Natural killer cell (primary cell): Measurements from ENCODE around the gene SEMA5A. TPM values are rescaled to one million over a fixed set of nuclear protein-coding genes. Genes with fewer than 3 reads are reported as not detected.

Experiments
- ATAC-seq, 3 donors: fragments of 150-1000 bp in 2 of 3; fragments of 200-7000 bp in 1 of 3; cut with Tn5 transposase; 1 replicate in 1 of 3; 2 replicates in 2 of 3; pipeline ENCODE4 v1.10.0; 2021; ENCODE audit warnings: mild to moderate bottlenecking in 2 of 3, moderate library complexity in 2 of 3
- DNase-seq, 2 donors: peaks; one replicate each; pipeline versions ENCODE4 v3.0.0 to v3.0.0-alpha.2; 2013 to 2021; ENCODE audit warnings: mixed read lengths in 1 of 2
- H3K27ac ChIP-seq: one replicate; pipeline ENCODE4 v1.5.1; 2013; ENCODE audit warnings: mild to moderate bottlenecking, low read length
- H3K27me3 ChIP-seq: one replicate; pipeline ENCODE4 v1.6.1; 2013; ENCODE audit warnings: low read length; ENCODE audit not compliant: control insufficient read depth, insufficient read depth
- H3K36me3 ChIP-seq: one replicate; pipeline ENCODE4 v1.6.1; 2013; ENCODE audit warnings: low read length; ENCODE audit not compliant: control insufficient read depth, insufficient read depth
- H3K4me1 ChIP-seq: one replicate; pipeline ENCODE4 v1.6.1; 2013; ENCODE audit warnings: low read length; ENCODE audit not compliant: control insufficient read depth, insufficient read depth
- H3K4me3 ChIP-seq: one replicate; pipeline ENCODE4 v1.5.1; 2013; ENCODE audit warnings: low read length
- H3K9me3 ChIP-seq: one replicate; pipeline ENCODE4 v1.6.1; 2013; ENCODE audit warnings: low read length; ENCODE audit not compliant: control insufficient read depth, insufficient read depth
- H3K27ac Mint-ChIP-seq, 2 donors: one replicate each; pipeline ENCODE4 v1.8.0; 2022; ENCODE audit warnings: mild to moderate bottlenecking in 2 of 2, mixed read lengths in 2 of 2, moderate library complexity in 1 of 2
- H3K27me3 Mint-ChIP-seq, 2 donors: one replicate each; pipeline ENCODE4 v1.8.0; 2022; ENCODE audit warnings: low read depth in 2 of 2, mixed read lengths in 2 of 2
- H3K36me3 Mint-ChIP-seq: one replicate; pipeline ENCODE4 v1.8.0; 2022; ENCODE audit warnings: mixed read lengths
- H3K4me1 Mint-ChIP-seq, 2 donors: one replicate each; pipeline ENCODE4 v1.8.0; 2022; ENCODE audit warnings: mixed read lengths in 2 of 2
- H3K4me3 Mint-ChIP-seq: one replicate; pipeline ENCODE4 v1.8.0; 2022; ENCODE audit warnings: mild to moderate bottlenecking, moderate library complexity, mixed read lengths
- H3K9me3 Mint-ChIP-seq, 2 donors: one replicate each; pipeline ENCODE4 v1.8.0; 2022; ENCODE audit warnings: mixed read lengths in 2 of 2
- CTCF ChIP-seq: fragments of 200-600 bp; IDR thresholded peaks from one replicate; pipeline ENCODE4 v1.8.0; 2022; ENCODE audit warnings: antibody characterized with exemption
- WGBS: methylation state at CpG from one replicate; pipeline ENCODE4 v1.1.7; 2013; ENCODE audit warnings: missing lambda C conversion rate; ENCODE audit not compliant: insufficient coverage; 5-methylcytosine and 5-hydroxymethylcytosine counted together
- intact Hi-C: fragments of 100-400 bp; cut with micrococcal nuclease; formaldehyde crosslinking; loops from one replicate; pipeline ENCODE4 v1.14.2; 2022
- total RNA-seq, 4 donors: library from RNA; stranded (reverse); fragments of 120-200 nt in 1 of 4; gene quantifications; one replicate each; pipeline versions ENCODE4 v1.2.3 to v1.2.4, GENCODE V29; 2013 to 2022

Gene SEMA5A
- total RNA-seq, 3 donors from 2014 or later (not counting 1 experiment from before 2014, with no cell fraction given): 0.15 TPM; not detected in 2

GRCh38 chr5:9386945-9387344 is 158.9 kb downstream of the SEMA5A start:
- Mint-ChIP-seq H3K9me3 (peaks cover 16 to 18% of the 10 kb centered on the region in 2 donors), H3K36me3 (no peaks in the 10 kb centered on the region)
- ATAC-seq: no peak

GRCh38 chr5:9382522-9382921 is 163.4 kb downstream of the SEMA5A start:
- H3K36me3 ChIP-seq: no peaks in the 10 kb centered on the region
- no peak overlapping the region for H3K27ac Mint-ChIP-seq
- H3K4me1 Mint-ChIP-seq: no peaks in the 10 kb centered on the region
- no peak overlapping the region for H3K27ac ChIP-seq
- DNase-seq (no peak), ATAC-seq (no peak)
- H3K9me3 Mint-ChIP-seq: peaks cover 12 to 13% of the 10 kb centered on the region in 2 donors
- H3K4me3 Mint-ChIP-seq: no peak overlapping the region
- H3K36me3 Mint-ChIP-seq: no peaks in the 10 kb centered on the region
- 93% methylated on average over 1 of the region's 1 CpG for WGBS
- H3K9me3 ChIP-seq: peaks cover 2% of the 10 kb centered on the region
- no peak for TF ChIP-seq CTCF
- H3K4me1 ChIP-seq: no peaks in the 10 kb centered on the region
- intact Hi-C loops: no loop called here
- no peaks in the 10 kb centered on the region for H3K27me3 Mint-ChIP-seq
- no peaks in the 10 kb centered on the region for H3K27me3 ChIP-seq
- H3K4me3 ChIP-seq: no peak overlapping the region

More at GRCh38 chr5:9386945-9387344, 158.9 kb downstream of the SEMA5A start:
- H3K9me3 ChIP-seq: no peaks in the 10 kb centered on the region
- H3K36me3 ChIP-seq: no peaks in the 10 kb centered on the region
- WGBS: 85% methylated on average over 4 of the region's 4 CpGs
- no peak overlapping the region for H3K4me3 ChIP-seq
- Mint-ChIP-seq H3K4me1 (no peaks in the 10 kb centered on the region), H3K27ac (no peak overlapping the region), H3K4me3 (no peak overlapping the region), H3K27me3 (no peaks in the 10 kb centered on the region)
- no peak overlapping the region for H3K27ac ChIP-seq
- no peaks in the 10 kb centered on the region for H3K4me1 ChIP-seq
- TF ChIP-seq CTCF: no peak
- no peaks in the 10 kb centered on the region for H3K27me3 ChIP-seq
- intact Hi-C loops: no loop called here
- DNase-seq: no peak

GRCh38 chr5:9381464-9381863 is 164.4 kb downstream of the SEMA5A start:
- DNase-seq: no peak
- intact Hi-C loops: no loop called here
- H3K9me3 Mint-ChIP-seq: peaks cover 13 to 15% of the 10 kb centered on the region in 2 donors
- no peak for TF ChIP-seq CTCF
- H3K4me3 ChIP-seq: no peak overlapping the region
- no peaks in the 10 kb centered on the region for H3K36me3 Mint-ChIP-seq
- H3K9me3 ChIP-seq: peaks cover 2% of the 10 kb centered on the region
- H3K4me1 ChIP-seq: no peaks in the 10 kb centered on the region
- H3K4me3 Mint-ChIP-seq: no peak overlapping the region
- H3K27ac ChIP-seq: no peak overlapping the region
- H3K27me3 Mint-ChIP-seq: no peaks in the 10 kb centered on the region
- no peaks in the 10 kb centered on the region for H3K36me3 ChIP-seq
- no peaks in the 10 kb centered on the region for H3K27me3 ChIP-seq
- no peak for ATAC-seq
- H3K27ac Mint-ChIP-seq: no peak overlapping the region
- H3K4me1 Mint-ChIP-seq: no peaks in the 10 kb centered on the region

- no peak for DNase-seq
- no peak for TF ChIP-seq CTCF
- H3K9me3 Mint-ChIP-seq: peaks cover 16 to 21% of the 10 kb centered on the region in 2 donors
- Histone ChIP-seq H3K4me3 (no peak overlapping the region), H3K36me3 (no peaks in the 10 kb centered on the region), H3K27ac (no peak overlapping the region), H3K27me3 (no peaks in the 10 kb centered on the region), H3K4me1 (no peaks in the 10 kb centered on the region), H3K9me3 (peaks cover 2% of the 10 kb centered on the region)
- WGBS: 96% methylated on average over 6 of the region's 7 CpGs
- intact Hi-C loops: no loop called here
- no peak overlapping the region for H3K27ac Mint-ChIP-seq
- no peaks in the 10 kb centered on the region for H3K27me3 Mint-ChIP-seq
- no peak overlapping the region for H3K4me3 Mint-ChIP-seq
- H3K4me1 Mint-ChIP-seq: no peaks in the 10 kb centered on the region
- no peaks in the 10 kb centered on the region for H3K36me3 Mint-ChIP-seq
- no peak for ATAC-seq
Measured at GRCh38 chr5:9380109-9380508, 165.8 kb downstream of the SEMA5A start.
